Coronary artery (tissue), 2 donors: ENCODE measurements around the gene IGLL5.

ENCODE experiments used
- DNase-seq: peaks from one replicate; pipeline ENCODE4 v3.0.0-alpha.2; 2017; ENCODE audit warnings: low spot score
- H3K27ac ChIP-seq, 2 donors: fragments of 200-600 bp; sonication (generic); one replicate each; pipeline ENCODE4 v1.5.1; 2016 to 2019
- H3K4me3 ChIP-seq: fragments of 200-600 bp; sonication (generic); 2 replicates; pipeline ENCODE4 v1.5.1; 2016; ENCODE audit warnings: mild to moderate bottlenecking, moderate library complexity
- TF ChIP-seq, protein P1 (sequence below): fragments of 200-600 bp; sonication (generic); IDR thresholded peaks from one replicate; pipeline ENCODE4 v1.5.1; 2019; ENCODE audit warnings: antibody characterized with exemption

Gene IGLL5

DNA sequence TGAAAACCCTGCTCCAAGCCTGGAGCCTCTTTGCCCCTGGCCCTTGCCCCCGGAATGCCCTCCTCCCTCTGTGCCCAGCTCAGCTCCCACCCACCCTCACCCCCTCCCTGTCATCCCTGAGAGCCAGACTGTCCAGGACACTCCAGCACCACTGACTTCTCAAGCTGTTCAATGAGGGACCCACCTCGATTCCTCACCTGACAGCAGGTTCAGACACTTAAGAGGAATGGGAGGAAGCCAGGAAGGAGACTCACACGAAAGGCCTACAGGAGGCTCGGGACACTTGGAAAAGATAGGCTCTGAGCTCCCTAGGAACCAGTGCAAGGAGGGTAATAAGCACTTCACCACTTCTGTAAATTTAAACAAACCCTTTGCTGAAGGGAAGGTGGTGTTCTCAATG, 35.8 kb downstream of the IGLL5 start:
- TF ChIP-seq, protein P1, sequence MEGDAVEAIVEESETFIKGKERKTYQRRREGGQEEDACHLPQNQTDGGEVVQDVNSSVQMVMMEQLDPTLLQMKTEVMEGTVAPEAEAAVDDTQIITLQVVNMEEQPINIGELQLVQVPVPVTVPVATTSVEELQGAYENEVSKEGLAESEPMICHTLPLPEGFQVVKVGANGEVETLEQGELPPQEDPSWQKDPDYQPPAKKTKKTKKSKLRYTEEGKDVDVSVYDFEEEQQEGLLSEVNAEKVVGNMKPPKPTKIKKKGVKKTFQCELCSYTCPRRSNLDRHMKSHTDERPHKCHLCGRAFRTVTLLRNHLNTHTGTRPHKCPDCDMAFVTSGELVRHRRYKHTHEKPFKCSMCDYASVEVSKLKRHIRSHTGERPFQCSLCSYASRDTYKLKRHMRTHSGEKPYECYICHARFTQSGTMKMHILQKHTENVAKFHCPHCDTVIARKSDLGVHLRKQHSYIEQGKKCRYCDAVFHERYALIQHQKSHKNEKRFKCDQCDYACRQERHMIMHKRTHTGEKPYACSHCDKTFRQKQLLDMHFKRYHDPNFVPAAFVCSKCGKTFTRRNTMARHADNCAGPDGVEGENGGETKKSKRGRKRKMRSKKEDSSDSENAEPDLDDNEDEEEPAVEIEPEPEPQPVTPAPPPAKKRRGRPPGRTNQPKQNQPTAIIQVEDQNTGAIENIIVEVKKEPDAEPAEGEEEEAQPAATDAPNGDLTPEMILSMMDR: no peak
- DNase-seq: no peak
- Histone ChIP-seq H3K4me3 (no peak overlapping the region), H3K27ac (no peak overlapping the region)

DNA sequence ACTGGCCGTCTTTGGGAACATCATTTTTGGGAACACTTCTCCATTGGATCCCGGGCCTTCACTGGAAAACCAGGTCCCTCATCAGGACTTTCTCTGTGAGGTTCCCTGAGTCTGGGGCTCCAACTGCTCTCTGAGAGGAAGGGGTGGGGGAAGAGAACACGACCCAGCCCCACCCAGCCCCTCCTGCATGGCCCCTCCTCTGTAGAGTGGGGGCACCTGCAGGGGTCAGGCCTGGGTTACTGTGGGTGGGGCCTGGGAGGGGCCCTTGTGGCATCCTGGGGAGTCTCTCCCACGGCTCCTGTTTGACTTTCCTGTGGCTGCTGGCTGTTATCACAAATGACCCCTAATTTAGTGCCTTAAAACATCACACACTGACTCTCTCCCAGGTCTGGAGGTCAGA, 36.3 kb downstream of the IGLL5 start:
- no peak for DNase-seq
- TF ChIP-seq, protein P1: no peak
- Histone ChIP-seq H3K27ac (no peak overlapping the region), H3K4me3 (no peak overlapping the region)

DNA sequence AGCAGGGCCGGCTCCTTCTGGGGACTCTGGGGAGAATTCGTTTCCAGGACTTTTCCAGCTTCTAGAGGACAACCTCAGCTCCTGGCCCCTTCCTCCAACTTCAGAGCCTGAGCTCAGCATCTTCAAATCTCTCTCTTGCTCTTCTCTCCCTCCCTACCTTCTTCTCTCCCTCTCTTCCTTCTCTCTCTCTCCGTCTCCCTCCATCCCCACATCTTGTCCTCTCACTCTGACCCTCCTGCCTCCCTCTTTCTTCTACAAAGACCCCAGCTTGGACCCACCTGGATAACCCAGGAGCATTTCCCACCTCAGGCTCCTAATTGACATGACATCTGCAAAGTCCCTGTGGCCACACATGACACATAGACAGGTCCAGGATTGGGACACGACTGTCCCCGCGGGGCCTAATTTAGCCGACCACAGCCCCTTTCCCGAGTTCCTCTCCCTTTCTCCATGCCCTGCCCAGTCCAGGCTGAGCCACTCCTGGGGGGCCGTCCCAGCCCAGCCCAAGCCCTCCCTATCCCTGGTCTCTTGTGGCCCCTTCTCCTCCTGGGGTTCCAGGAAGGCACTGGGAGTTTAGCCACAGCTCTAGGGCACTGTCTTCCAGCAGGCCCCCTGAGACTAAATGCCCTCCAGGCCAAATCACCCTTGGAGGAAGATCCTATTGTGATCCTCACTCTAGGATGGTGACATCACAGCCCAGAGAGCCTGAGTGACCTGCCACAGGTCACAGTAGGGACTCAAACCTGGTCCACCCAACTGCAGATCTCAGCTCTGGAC, 36.9 kb downstream of the IGLL5 start:
- TF ChIP-seq, protein P1: no peak
- no peak for DNase-seq

DNA sequence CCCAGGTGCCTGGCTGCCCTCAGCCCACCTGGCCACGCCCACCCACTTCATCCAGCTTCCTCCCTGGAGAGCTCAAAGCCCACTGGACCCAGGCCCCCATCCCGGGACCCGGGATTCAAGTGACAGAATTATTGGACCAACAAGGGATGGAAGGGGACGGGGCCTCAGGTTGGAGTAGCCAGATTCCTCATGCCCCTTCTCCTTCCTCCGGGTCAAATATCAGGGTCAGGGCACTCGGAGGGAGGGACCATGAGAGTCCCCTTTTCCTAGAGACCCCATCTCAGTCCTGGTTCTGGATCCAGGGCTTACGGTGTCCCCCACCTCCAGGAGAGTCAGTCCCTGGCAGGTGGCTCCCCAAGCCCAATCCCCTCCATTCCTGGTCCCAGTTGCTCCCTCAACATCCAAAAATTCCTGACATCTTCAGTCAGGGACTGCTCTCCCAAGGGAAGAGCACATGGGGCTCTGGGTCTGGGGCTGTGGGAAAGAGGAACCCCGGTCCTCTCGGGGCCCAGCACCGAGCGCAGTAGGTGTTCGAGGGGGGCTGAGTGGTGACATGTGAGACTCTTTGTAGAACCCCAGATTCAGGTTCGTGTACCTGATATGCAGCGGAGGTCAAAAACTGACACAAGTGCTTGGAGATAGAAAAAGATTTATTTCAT, 37.7 kb downstream of the IGLL5 start:
- TF ChIP-seq, protein P1: no peak
- Histone ChIP-seq H3K4me3 (no peak overlapping the region), H3K27ac (no peak overlapping the region)
- DNase-seq: no peak

More for the DNA sequence above, 36.9 kb downstream of the IGLL5 start:
- H3K27ac ChIP-seq: no peak overlapping the region
- no peak overlapping the region for H3K4me3 ChIP-seq

DNA sequence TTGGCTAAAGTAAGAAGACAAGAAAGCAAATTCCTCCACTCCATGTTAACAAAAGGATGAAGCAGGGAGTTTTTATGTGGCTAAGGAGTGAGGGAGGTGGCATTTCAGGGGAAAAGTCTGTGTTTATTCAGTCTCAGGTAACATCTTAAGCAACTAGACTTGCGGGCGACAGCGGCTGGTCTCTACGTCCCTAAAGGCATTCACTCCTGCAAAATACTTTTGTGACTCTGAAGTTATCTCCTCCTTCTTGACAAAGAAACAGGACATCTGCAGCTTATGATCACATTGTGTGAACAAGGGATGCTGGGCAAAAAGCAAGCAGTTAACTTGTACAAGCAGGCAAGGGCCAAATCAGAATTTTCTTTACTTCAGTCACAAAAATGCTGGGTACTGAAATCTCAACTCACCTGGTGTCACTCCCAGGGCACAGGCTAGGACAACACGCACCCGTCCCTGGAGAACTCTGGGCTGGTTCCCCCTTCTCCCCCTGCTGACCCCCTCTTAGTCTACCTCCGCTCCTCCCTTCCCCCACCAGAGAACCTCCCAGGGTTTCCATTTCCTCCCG, 38.3 kb downstream of the IGLL5 start:
- DNase-seq: no peak
- Histone ChIP-seq H3K4me3 (no peak overlapping the region), H3K27ac (no peak overlapping the region)
- TF ChIP-seq, protein P1: no peak

DNA sequence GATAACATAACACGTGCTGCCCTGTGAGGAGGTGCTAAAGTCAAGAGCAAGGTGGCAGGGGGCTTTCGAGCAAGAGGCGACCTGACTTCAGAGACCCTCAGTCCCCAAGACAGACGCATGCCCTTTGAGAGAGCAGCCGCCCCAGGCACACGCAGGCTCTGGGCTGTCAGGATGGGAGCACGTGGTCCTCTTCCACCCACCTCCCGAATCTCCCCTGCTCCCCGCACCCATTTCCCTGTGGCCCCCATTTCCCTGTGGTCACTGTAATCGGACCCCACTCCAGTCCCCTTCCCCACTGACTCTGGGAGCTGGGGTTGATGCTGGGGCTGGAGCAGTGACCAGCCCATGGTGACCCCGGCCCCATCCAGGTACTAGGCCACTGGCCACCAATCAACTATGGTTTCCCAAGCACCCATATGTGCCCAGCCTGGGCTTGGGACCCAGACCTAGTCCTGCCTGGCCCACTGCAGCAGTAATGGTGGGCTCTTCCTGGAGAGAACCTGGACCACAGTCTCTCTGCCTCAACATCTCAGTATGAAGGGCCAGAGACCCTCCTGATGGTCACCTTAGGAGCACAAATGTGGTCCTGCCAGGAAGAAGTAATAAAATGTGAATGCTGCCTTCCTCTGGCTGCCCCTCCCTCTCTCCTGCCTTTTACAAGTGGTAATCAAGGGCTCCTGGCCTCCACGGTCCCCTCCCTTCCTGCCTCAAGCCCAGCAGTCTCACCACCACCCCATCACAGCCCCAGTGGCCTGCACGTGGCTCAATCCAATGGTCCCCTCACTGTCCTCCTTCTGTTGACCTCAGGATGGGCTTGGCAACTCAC, 39.0 kb downstream of the IGLL5 start:
- DNase-seq: no peak
- Histone ChIP-seq H3K27ac (no peak overlapping the region), H3K4me3 (no peak overlapping the region)
- TF ChIP-seq, protein P1: no peak
